ENCODE data around the gene FHL2.

The FHL2 gene

DNA sequence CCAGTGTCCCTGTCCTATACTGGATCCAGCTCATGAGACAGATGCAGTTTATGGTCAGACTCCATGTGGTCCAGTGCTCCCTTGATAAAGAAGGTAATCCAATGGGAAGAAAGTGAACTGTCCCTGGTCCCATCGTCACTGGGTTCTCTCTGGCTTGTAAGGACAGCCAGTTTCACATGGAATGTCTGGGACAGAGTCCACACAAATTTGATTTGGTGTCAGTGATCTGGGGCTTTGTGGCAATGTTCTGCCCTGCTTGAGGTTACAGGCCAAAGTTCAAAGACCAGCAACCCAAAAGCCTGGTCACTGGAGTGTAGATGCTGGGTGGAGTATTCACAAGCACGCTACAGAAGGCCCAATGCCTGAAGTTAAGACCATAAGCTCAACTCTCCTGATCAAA is 22.2 kb upstream of the FHL2 start:
- DNase-seq: no peak

DNA sequence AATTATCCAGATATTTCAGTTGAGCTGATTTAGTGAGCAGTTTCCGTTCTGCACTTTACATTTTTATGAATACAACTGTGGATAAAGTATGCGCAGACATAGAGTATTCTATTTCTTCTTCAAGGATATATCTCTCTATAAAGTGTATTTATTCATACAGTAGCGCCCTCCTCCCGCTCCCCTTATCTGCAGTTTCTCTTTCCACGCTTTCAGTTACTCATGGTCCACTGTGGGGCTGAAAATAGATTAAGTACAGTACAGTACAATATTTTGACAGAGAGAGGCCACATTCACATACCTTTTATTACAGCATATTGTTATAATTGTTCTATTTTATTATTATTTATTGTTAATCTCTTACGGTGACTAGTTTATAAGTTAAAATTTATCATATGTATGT is 19.7 kb upstream of the FHL2 start:
- no peak for DNase-seq

DNA sequence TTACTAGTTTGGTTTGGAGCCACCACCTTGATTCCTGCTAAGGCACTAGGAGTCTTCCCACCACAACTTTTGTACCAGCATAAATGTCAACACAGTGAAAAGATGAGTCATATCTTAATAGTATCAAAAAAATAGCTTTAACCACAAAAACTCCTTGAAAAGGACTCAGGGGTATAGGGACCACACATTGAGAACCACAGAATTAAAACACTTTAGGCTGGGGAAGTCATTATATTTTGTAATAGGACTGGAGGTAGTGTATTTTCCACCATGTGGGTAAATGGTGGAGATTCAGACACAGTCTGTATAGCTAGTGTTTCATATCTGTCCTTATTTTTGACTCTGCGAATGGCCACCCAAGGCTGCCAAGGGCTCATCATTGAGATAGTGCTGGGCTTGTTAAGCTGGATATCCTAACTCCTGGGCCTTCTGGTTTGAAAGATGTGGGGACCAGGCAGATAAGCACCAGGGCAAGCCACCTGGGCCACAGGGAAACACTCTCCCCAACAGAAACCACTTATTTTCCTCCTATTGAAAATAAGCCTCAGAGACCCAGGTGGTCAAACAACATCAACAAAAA is 19.1 kb upstream of the FHL2 start:
- no peak for DNase-seq

DNA sequence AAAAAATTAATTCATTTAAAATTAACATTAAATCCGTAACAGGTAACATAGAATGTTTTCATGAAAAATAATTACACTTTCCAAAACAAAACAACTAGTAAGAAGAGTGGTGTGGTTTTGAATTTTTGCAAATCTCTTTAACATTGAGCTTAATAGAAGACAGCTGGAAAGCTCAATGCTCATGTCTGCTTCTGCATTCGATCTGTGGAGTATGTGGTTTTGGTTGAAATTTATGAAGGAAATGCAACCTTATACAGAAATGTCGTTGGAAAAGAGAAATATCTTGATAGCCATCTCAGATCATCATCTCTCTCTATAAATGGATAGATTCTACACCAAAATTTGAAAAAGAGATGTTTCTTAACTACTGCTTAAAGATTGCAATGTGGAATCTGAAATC is 17.3 kb upstream of the FHL2 start:
- no peak for DNase-seq

DNA sequence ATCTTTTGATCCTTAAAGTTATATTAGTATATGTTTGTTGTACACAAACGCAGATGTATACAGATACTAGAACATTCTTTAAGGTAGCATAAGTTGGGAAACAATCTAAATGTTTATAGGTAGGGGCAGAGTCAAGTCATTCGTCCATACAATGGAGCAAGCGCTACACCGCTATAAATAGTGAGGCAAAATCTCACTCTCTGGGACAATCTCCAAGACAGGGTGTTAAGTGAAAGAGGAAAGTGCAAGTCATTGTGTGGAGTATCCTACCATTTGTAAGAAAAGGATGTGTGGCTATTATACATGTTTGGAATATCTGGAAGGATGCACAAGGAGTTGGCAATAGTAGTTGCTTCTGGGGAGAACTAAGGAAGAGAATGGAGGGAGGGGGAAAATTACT is 16.2 kb upstream of the FHL2 start:
- DNase-seq: no peak

DNA sequence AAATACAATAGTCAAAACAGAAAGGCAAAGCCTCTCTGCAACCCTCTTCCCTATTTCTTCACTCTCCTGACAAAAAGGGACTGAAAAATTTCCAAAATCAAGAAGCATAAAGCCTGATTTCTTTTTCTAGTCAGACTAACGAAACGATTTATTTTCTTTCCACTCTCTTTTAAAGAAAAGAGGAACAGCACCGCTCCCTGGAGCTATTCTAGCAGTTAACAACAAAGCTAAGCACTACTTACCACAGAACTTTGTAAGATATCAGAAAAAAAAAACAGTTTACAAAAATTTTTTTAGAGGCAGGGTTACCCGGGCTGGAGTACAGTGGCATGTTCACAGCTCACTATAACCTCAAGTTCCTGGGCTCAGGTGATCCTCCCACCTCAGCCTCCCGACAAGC is 14.4 kb upstream of the FHL2 start:
- DNase-seq: no peak

DNA sequence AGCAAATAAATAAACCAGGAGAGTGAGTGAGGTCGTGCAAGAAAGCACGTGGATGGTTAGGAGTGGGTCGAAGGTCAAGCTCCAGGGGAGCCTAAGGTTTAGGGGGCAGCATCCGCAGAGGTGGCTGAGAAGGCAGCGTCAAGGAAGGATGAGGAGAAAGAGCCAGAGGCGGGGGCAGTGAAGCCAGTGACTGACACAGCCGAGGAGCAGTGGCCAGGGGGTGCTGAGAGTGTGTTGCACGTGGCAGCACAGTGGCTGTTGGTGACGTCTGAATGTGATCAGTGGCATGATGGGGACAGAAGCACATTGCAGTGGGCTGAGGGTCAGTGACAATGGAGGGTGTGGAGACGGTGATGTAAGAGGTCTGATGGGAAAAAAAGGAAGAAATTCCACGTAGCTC is 13.7 kb upstream of the FHL2 start:
- DNase-seq: no peak

DNA sequence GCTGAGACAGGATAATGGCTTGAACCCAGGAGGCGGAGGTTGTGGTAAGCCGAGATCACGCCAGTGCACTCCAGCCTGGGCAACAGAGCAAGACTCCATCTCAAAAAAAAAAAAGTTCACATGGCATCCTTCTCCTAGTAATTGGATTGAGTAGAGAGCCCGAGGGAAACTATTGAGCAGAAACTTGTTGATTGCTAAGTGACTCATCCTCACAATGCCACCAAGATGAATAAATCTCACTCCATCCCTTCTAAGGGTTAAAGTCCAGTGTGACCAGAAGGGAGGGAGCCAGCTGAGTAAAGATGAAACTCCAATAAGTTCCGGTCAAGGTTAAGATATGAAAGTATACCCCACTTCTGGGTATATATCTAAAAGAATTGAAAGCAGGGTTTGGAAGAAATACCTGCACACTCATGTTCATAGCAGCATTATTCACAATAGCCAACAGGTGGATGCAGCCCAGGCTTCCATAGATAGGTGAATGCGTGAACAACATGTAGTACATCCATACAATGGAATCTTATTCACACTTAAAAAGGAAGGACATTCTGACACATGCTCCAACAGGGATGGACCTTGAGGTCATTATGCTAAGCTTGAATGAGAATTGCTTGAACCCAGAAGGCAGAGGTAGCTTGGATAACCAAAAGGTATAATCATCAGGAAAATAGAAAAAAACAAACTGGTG is 13.0 kb upstream of the FHL2 start:
- no peak for DNase-seq

DNA sequence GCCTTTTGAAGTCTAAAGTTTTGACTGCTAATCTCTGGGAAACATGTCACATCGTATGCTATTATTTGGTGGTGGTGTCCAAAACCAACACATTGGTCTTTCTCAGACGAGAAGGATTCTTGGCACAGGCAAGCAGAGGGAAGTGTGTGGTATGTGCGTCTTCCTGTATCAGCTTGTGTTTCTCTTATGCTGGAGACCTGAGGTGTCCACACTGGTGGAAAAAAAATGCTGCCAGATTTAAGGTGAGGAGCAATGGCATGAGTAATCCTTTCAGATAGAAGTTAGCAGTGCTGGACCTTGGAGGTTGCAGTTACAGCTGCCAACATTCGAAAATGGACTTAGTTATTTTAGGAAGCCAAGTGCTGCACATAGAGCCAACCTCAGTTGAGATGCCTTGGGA is 11.7 kb upstream of the FHL2 start:
- DNase-seq: no peak

DNA sequence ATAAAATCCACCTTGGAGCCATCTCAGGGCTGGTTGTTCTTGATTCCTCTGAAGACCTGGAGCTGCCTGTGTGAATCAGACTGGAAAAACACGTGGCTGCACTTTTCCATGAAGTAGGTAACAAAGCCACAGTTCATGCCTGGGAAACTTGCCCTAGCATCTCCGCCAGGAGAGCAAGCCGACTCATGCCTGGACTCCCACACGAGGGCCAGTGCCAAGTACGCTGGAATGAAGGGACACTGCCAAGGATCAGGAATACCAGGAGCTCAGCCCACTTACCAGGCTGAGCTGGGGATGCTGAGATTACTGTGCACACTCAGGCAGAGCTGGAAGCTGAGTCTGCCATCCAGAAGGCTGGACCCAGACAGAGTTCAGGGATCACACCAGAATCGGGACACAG is 10.9 kb upstream of the FHL2 start:
- DNase-seq: no peak

DNA sequence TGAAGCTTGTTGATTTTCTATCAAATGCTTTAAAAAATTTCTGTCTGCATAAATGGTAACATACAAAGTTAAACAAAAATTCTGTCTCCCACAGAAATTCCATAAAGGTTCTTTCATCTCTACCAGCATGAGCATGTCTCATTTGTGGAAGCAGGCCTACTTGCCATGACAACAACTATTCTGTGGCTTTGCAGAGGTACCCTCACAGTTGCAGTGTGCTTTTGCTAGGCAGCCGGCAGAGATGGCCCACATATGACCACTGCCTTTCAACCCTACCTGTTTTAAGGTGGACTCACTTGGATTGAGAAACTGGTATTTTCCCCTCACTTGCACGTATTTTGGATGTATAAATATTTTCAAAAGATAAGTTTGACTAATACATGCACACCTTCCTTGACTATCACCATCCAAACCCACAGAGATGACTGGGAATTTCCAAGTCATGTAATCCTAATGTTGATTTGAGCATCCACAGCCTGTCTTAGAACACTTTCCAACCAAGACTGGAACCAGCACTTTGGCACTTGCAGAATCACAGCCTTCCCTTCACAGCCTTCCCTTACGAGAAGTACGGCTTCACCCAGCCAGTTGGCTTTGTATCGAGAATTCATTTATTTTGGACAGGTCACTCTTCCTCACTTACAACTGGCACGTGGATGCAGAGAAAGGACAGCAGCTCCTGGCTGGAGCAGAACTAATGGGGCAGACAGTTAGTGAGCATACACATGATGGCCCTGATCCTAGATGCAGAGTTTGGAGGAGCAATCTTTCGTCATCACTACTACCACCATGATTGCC is 9.3 kb upstream of the FHL2 start:
- DNase-seq: no peak

DNA sequence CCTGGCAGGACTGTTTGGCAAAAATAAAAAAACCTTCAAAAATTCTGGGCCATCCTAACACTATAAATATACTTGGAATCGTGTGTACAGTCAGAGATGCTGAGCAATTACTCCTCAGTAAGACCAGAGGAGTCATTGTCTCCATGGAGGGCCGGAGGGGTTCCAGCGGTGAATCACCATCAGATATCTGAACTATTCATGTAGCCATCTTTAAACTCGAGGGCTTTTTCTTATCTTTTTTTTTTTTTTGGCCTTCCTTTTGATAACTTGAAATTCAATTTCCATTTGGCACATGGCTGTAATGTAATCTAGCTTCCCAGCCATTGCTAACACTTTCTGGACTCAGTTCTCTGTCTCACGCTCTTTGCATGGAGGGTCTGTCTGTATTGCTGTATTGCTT is 7.4 kb upstream of the FHL2 start:
- no peak for DNase-seq

DNA sequence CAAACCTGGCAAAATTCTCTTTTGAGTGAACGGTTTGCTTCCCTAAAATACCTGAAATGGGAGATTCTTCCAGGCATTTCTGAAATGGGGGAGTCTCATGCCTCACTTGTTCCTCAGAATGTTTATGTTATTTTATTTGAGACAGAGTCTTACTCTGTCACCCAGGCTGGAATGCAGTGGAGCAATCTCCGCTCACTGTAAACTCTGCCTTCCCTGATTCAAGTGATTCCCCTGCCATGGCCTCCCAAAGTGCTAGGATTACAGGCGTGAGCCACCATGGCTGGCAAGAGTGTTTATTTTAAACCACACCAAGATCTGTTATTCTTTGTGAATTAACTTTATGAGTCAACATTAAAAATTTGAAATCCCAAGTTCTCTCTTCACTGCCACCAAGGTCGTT is 6.4 kb upstream of the FHL2 start:
- no peak for DNase-seq

DNA sequence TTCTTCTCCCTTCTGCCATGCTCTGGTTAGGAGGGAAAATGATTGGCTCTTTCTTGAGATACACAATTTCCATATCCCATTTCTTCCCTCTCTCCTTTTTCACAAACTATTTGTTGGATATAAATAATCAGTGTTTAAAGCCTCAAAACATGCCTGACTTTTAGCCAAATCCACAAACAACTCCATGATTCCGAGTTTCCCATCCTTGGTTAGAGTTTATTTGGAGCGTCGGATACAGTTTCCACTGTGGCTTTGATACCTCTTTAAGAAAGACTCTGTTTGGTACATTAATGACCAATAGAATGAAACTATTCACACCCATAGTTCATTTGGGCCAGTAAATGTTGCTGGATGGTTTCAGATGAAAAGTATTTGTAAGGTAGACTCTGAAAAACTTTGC is 5.9 kb upstream of the FHL2 start:
- DNase-seq: no peak

DNA sequence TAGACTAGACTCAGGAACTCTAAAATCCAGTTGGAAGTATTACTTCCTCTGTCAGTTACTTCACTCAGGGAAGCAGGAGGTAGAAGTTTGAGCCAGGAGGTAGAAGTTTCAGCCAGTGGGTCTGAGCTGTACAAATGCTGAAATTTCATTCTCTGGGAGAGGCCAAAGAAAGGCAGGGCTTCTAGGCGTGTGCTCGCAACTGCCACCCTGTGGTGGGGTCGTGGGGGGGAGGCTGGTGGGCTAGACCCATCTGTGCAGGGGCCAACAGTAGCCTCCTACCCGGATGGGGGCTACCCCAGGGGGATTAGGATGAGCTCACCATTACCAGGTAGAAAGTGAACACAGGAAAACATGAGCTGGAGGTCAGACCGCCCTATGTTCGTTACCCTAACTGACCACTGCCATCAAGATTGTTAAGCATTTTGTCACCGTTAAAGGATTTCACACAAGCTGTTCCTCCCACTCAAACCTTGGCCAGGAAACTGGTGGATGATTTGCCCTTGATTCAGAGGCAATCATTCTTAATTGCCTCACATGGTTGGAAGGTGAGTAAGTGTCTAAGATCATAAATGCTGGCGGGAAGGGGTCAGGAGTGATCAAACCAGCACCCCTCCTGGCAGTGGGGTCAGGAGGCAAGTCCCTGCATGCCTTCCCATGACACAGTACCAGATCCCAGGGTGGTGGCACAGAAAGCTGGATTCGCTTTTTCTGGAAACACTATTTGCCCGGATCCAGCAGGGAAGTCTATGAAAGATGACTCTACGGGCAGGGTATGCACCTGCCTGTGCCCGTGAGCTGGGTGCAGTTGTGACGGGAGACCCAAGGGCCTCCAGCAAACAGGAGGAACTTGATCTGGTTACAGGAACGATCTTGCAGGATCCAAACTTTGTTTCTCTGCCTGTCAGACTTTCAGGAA is 5.2 kb upstream of the FHL2 start:
- DNase-seq: no peak

DNA sequence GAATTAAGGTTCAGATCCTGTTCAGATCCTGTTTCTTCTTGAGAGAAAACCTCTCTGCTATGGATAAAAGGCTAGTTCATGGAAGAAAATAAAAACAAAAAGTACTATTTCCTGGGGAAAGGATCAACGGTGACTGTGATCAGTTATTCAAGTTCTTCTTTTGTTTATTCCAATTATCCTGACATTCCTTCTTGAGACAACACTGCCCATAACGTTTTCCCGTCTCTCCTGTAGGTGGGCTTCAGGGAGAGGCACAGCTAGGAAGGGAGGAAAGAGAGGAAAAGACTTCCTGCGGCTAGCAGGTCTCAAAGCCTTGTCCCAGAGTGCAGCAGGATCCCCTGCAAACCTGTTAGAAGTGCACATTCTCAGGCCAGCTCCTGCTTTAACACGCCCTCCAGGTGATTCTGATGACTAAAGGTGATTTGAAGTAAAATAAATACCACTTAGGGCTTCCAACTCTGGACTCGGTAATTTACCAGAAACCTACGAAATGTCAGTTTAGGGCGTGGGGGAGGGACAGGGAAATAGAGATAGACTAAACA is 4.5 kb upstream of the FHL2 start:
- no peak for DNase-seq

DNA sequence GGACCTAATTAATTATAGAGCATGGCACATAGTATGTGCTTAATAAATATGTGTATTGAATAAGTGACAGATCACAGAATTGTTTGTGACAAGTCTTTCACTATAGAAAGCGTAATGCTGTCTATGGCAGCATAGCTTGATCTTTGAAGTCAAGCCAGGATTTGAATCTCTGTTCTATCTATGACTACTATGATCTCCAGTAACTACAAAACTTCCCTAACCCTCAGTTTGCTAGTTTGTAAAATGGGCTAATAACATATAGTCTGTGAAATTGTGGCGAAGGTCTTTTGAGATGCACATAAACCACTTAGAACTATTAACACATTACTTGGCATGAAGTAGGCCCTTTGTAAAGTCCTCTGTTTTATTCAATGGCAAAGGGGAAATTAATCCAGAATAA is 4.0 kb upstream of the FHL2 start:
- DNase-seq: no peak

DNA sequence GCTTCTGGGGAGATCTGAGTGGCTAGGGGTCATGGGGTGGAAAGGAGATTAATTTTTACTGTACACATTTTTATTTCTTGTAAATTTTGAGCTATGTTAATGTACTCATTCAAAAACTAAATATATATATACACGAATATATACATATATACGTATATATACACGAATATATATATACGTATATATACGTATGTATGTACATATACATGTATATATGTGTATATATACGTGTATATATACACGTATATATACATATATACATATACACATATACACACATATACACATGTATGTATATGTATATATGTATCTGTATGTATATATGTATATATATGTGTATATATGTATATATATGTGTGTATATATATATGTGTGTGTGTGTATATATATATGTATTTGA is 3.0 kb upstream of the FHL2 start:
- DNase-seq: no peak

DNA sequence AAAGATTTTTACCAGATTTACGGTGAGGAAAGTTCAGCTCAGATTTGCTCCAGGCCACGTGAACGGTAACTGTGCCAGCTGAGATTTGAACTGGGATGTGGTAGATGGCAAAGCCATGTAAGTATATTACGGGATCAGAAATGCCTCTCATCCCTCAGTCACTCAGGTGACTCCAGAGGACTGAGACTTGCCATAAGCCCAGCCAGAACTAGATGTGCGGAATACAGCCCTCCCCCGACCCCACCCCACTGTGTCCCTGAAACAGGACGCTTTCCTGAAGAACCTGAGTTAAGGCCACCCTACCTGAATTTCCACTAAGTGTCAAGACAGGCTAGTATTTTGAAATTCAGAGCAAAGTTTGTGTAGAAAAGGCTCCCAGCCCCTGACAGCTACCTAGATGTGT is 1.3 kb upstream of the FHL2 start:
- DNase-seq: no peak

DNA sequence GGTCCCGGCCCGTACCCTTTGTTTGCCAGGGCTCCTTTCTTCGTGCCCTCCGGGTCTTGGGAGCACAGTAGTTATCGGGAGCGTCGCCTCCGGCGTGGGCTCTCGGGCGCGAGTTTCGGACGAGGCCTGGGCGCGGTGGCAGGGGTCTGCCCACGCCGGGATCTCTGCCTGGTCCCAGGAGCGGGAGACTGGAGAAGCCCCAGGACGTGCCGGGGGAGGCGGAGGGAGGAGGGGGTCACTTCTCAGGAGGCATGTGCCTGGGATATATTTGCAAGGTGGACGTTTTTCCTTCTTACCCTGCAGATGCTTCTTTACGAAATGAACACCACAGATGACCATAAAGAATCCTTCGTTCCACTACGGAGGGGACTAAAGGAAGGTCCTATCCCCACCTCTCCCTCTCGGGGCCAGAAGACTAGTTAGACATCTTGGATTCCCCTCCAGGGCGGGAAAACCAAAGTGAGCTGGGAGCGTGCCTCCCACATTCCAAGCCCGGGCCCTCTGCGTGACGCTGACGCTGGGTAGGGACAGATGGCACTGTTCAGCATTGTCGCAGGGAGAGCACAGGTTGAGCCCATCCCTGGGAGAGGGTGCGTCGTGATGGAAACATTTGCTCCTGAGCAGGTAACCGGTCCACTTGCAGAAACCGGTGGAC is 483 bp upstream of the FHL2 start:
- no peak for DNase-seq

DNA sequence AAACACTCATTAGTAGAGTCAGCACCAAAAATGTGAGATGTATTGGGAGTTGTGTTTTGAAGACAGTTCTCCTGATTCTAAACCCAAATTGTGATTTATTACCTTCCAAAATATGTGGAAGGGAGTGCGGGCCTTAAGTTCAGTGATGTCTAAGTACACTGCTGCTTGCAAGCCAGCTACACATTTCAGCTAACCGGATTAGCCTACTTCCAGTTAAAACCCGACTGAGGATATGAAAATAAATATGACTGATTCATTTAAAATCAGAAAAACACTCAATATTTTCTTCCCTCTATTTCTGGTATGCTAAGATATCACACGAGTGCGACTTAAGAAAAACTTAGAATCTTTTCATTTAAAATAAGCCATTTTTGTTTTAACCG is 907 bp downstream of the FHL2 start:
- no peak for DNase-seq

DNA sequence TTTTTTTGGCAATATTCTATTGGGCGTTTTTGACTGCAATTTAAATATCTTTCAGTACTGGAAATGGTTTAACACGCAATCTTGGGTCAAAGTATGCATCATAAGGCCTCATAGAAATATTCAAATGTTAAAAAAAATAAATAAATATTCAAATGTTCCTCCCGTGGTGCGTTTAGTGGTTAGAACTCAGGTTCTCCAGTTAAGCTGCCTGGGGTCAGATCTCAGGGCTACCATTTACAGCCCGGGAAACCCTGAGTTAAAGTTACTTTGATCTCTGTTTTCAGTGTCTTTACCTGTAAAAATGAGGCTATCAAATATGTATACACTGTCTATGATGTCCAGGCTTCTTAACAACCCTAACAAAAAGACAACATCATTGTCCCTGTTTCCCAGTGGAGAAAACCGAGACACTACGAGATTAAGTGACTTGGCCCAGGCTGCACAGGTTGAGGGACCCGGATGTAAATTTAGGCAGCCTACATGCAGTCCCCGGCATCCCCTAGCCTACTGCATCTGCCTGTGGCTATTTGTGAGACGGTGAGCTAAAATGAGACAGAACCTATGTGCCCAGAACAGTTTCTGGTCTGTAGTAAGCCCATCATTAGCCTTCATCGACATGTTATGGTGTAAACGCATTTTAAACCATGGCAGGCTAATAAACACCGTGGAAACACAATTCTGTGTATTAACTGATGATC is 1.7 kb downstream of the FHL2 start:
- no peak for DNase-seq
